K562 (cell line): ENCODE measurements around the gene SCUBE2. TPM values are rescaled to one million over a fixed set of nuclear protein-coding genes. Genes with fewer than 3 reads are reported as not detected.

Source experiments
- CBX3 ChIP-seq, 2 experiments: IDR thresholded peaks; 1 replicate in 1 of 2; 2 replicates in 1 of 2; pipeline ENCODE4 v1.6.1; 2012; ENCODE audit warnings: inconsistent platforms in 2 of 2, low read length in 2 of 2, borderline replicate concordance in 1 of 2, control low read depth in 1 of 2
- GABPA ChIP-seq: fragments of 200-800 bp; sonication (Bioruptor generic); conservative IDR thresholded peaks from 2 replicates; pipeline ENCODE4 v1.6.1; 2016; ENCODE audit warnings: low read depth, missing genetic modification characterization, missing compliant biosample characterization
- GABPB1 ChIP-seq: sonication (generic); formaldehyde crosslinking; IDR thresholded peaks from 2 replicates; pipeline ENCODE4 v1.8.0; 2022; ENCODE audit warnings: mild to moderate bottlenecking, missing genetic modification reagents
- KDM2B ChIP-seq: fragments of 250-450 bp; sonication (Bioruptor Pico); IDR thresholded peaks from 2 replicates; pipeline ENCODE4 v1.8.0; 2021; ENCODE audit warnings: mild to moderate bottlenecking, moderate library complexity
- LEF1 ChIP-seq: fragments of 450-650 bp; IDR thresholded peaks from 2 replicates; pipeline ENCODE4 v1.6.1; 2016; ENCODE audit warnings: mild to moderate bottlenecking
- MTF1 ChIP-seq: fragments of 250-450 bp; sonication (Bioruptor Pico); IDR thresholded peaks from 2 replicates; pipeline ENCODE4 v1.9.0; 2021; ENCODE audit warnings: moderate library complexity, mild to moderate bottlenecking, inconsistent platforms, borderline replicate concordance
- PTTG1 ChIP-seq: fragments of 450-650 bp; IDR thresholded peaks from 2 replicates; pipeline ENCODE4 v1.6.1; 2016; ENCODE audit warnings: low read depth, mild to moderate bottlenecking, missing genetic modification characterization, missing compliant biosample characterization
- RBM25 ChIP-seq: fragments of 200-400 bp; formaldehyde crosslinking; IDR thresholded peaks from 2 replicates; pipeline ENCODE4 v1.6.1; 2018; ENCODE audit warnings: low read length, low read depth, moderate library complexity; ENCODE audit not compliant: severe bottlenecking
- RBM39 ChIP-seq: fragments of 200-400 bp; formaldehyde crosslinking; optimal IDR thresholded peaks from 2 replicates; pipeline ENCODE3; 2018; ENCODE audit warnings: low read depth, low read length
- RFX5 ChIP-seq: IDR thresholded peaks from 2 replicates; pipeline ENCODE4 v1.6.1; 2011; ENCODE audit warnings: low read depth, mild to moderate bottlenecking, improper control_type of control experiment, low read length
- SRSF7 ChIP-seq: fragments of 200-400 bp; formaldehyde crosslinking; optimal IDR thresholded peaks from 2 replicates; pipeline ENCODE3; 2017; ENCODE audit warnings: mild to moderate bottlenecking, low read depth, low read length
- STAT5A ChIP-seq: IDR thresholded peaks from 2 replicates; pipeline ENCODE4 v1.6.1; 2012; ENCODE audit warnings: low read length, inconsistent platforms, borderline replicate concordance
- TAF7 ChIP-seq: fragments of 450-650 bp; IDR thresholded peaks from 2 replicates; pipeline ENCODE4 v1.6.1; 2016; ENCODE audit warnings: missing genetic modification characterization, missing compliant biosample characterization
- ZBTB7A ChIP-seq: IDR thresholded peaks from 2 replicates; pipeline ENCODE4 v1.6.1; 2011; ENCODE audit warnings: low read depth, mild to moderate bottlenecking, low read length, moderate library complexity, borderline replicate concordance; ENCODE audit not compliant: control insufficient read depth
- ZNF324 ChIP-seq: fragments of 250-450 bp; sonication (Bioruptor Pico); IDR thresholded peaks from 2 replicates; pipeline ENCODE4 v1.4.0; 2020; ENCODE audit warnings: mild to moderate bottlenecking
- polyA plus RNA-seq, 8 experiments: library from polyadenylated mRNA; depleted of rRNA in 4 of 8; stranded (reverse) in 5 of 8; unstranded in 3 of 8; fragments of >200 nt; fragmentation: Nextera tagmentation in 2 of 8; fragmentation: Illumina TruSeq in 1 of 8; extraction: Ambion mirVana in 2 of 8; extraction: Trizol in 1 of 8; gene quantifications; 2 replicates each; pipeline versions ENCODE4 v1.2.1 to v1.2.3, GENCODE V29; 2011 to 2014; ENCODE audit warnings: inconsistent platforms in 1 of 8, missing spikeins in 1 of 8
- total RNA-seq, 7 experiments: library from RNA; depleted of rRNA in 6 of 7; stranded (reverse); fragments of >200 nt in 6 of 7; fragmentation: Illumina TruSeq in 2 of 7; extraction: Trizol in 2 of 7; gene quantifications; 2 replicates each; pipeline versions ENCODE4 v1.2.1 to v1.2.3, GENCODE V29; 2011 to 2021; ENCODE audit warnings: low replicate concordance in 1 of 7
- TF ChIP-seq, protein P1 (sequence below), 2 experiments: fragments of 450-650 bp; IDR thresholded peaks; 2 replicates each; pipeline ENCODE4 v1.6.1; 2016
- TF ChIP-seq, protein P2 (sequence below): fragments of 250-450 bp; sonication (Bioruptor Pico); IDR thresholded peaks from 2 replicates; pipeline ENCODE4 v1.8.0; 2021; ENCODE audit warnings: moderate library complexity, mild to moderate bottlenecking, inconsistent platforms
- TF ChIP-seq, protein P3 (sequence below): sonication (generic); formaldehyde crosslinking; IDR thresholded peaks from 2 replicates; pipeline ENCODE4 v1.8.1; 2023; ENCODE audit warnings: mild to moderate bottlenecking, missing genetic modification reagents
- TF ChIP-seq, protein P4 (sequence below), 3 experiments: IDR thresholded peaks in 2 of 3; conservative IDR thresholded peaks in 1 of 3; 2 replicates each; pipeline ENCODE4 v1.5.1; 2011 to 2012; ENCODE audit warnings: low read length in 3 of 3, mild to moderate bottlenecking in 3 of 3, control low read depth in 2 of 3, improper control_type of control experiment in 1 of 3, inconsistent platforms in 1 of 3, low read depth in 1 of 3, mixed read lengths in 1 of 3, moderate library complexity in 1 of 3; ENCODE audit not compliant: insufficient read depth in 2 of 3
- TF ChIP-seq, protein P5 (sequence below): fragments of 200-800 bp; sonication (Bioruptor generic); IDR thresholded peaks from 2 replicates; pipeline ENCODE4 v1.6.1; 2017; ENCODE audit warnings: missing genetic modification characterization, missing compliant biosample characterization

Gene SCUBE2
- total and polyA plus RNA-seq, 9 of the 15 experiments (the other 6 are each of a cell fraction or from before 2014, with no cell fraction given) = 0.06 to 0.40 (median 0.07) TPM; not detected in 6

DNA sequence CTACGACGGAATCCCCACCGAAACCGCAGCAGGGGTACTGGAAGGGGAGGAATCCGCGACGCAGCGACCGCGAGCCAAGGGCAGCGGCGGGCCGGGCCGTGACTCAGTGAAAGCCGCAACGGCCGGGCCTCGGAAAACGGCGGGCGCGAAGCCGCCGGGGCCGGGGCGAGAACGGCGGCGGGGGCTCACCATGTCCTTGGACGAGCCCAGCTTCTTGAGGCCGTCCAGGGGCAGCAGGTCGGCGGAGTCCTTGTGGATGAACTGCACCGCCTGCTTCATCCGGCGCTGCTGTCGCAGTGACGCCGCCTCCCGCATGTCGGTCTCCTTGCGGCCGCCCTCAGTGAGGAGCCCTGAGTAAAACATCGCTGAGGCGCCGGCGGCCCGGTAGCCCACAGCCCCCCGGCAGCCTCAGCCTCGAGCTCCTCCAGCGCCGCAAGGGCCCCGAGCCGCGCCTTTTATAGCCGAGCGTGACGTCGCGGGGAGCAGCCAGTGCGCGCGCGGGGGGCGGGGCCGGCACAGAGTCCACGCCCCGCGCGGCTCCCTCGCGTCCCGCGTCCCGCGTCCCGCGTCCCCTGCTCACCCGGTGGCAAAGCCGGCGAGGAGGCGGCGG is 87.7 kb downstream of the SCUBE2 start, which contains the start of gene NRIP3 (continued):
- no peak for TF ChIP-seq PTTG1 (tag)
- TF ChIP-seq ZNF324 (CRISPR knock-in tag) = no peak
- TF ChIP-seq, protein P1, sequence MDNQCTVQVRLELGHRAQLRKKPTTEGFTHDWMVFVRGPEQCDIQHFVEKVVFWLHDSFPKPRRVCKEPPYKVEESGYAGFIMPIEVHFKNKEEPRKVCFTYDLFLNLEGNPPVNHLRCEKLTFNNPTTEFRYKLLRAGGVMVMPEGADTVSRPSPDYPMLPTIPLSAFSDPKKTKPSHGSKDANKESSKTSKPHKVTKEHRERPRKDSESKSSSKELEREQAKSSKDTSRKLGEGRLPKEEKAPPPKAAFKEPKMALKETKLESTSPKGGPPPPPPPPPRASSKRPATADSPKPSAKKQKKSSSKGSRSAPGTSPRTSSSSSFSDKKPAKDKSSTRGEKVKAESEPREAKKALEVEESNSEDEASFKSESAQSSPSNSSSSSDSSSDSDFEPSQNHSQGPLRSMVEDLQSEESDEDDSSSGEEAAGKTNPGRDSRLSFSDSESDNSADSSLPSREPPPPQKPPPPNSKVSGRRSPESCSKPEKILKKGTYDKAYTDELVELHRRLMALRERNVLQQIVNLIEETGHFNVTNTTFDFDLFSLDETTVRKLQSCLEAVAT (IDR thresholded peaks at IDR 0.05) = peak in 1 of 2 experiments; percentile 24; a peak in 1 of 4 replicates
- TF ChIP-seq TAF7 (tag) = no peak
- no peak for TF ChIP-seq GABPA (tag)
- TF ChIP-seq MTF1 = no peak
- TF ChIP-seq GABPB1 = peak; percentile 73
- TF ChIP-seq, protein P2, sequence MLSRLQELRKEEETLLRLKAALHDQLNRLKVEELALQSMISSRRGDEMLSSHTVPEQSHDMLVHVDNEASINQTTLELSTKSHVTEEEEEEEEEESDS (CRISPR knock-in tag) = no peak
- TF ChIP-seq CBX3 (IDR thresholded peaks at IDR 0.05; ENCODE audit: borderline replicate concordance in 1 of 2, low read length in 2 of 2) = peak in 1 of 2 experiments; percentile 18; a peak in 1 of 3 replicates
- TF ChIP-seq, protein P3, sequence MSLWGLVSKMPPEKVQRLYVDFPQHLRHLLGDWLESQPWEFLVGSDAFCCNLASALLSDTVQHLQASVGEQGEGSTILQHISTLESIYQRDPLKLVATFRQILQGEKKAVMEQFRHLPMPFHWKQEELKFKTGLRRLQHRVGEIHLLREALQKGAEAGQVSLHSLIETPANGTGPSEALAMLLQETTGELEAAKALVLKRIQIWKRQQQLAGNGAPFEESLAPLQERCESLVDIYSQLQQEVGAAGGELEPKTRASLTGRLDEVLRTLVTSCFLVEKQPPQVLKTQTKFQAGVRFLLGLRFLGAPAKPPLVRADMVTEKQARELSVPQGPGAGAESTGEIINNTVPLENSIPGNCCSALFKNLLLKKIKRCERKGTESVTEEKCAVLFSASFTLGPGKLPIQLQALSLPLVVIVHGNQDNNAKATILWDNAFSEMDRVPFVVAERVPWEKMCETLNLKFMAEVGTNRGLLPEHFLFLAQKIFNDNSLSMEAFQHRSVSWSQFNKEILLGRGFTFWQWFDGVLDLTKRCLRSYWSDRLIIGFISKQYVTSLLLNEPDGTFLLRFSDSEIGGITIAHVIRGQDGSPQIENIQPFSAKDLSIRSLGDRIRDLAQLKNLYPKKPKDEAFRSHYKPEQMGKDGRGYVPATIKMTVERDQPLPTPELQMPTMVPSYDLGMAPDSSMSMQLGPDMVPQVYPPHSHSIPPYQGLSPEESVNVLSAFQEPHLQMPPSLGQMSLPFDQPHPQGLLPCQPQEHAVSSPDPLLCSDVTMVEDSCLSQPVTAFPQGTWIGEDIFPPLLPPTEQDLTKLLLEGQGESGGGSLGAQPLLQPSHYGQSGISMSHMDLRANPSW (CRISPR knock-in tag) = no peak
- TF ChIP-seq RFX5 = no peak
- no peak for TF ChIP-seq KDM2B (CRISPR knock-in tag)
- TF ChIP-seq LEF1 = no peak
- no peak for TF ChIP-seq STAT5A
- TF ChIP-seq SRSF7 = no peak
- TF ChIP-seq, protein P4, sequence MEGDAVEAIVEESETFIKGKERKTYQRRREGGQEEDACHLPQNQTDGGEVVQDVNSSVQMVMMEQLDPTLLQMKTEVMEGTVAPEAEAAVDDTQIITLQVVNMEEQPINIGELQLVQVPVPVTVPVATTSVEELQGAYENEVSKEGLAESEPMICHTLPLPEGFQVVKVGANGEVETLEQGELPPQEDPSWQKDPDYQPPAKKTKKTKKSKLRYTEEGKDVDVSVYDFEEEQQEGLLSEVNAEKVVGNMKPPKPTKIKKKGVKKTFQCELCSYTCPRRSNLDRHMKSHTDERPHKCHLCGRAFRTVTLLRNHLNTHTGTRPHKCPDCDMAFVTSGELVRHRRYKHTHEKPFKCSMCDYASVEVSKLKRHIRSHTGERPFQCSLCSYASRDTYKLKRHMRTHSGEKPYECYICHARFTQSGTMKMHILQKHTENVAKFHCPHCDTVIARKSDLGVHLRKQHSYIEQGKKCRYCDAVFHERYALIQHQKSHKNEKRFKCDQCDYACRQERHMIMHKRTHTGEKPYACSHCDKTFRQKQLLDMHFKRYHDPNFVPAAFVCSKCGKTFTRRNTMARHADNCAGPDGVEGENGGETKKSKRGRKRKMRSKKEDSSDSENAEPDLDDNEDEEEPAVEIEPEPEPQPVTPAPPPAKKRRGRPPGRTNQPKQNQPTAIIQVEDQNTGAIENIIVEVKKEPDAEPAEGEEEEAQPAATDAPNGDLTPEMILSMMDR (IDR thresholded peaks at IDR 0.05 in 2 of 3, conservative IDR thresholded peaks at IDR 0.05 in 1 of 3; ENCODE audit: insufficient read depth in 2 of 3, low read depth in 1 of 3, low read length in 3 of 3) = 0 out of 6 replicates have a peak, but pooled peaks of 1 of the 3 experiments have one; percentile 9
- no peak for TF ChIP-seq RBM39
- TF ChIP-seq ZBTB7A = peak; percentile 55; the same call in 1 of the 2 replicates
- peak; percentile 81 for TF ChIP-seq RBM25
- TF ChIP-seq, protein P5, sequence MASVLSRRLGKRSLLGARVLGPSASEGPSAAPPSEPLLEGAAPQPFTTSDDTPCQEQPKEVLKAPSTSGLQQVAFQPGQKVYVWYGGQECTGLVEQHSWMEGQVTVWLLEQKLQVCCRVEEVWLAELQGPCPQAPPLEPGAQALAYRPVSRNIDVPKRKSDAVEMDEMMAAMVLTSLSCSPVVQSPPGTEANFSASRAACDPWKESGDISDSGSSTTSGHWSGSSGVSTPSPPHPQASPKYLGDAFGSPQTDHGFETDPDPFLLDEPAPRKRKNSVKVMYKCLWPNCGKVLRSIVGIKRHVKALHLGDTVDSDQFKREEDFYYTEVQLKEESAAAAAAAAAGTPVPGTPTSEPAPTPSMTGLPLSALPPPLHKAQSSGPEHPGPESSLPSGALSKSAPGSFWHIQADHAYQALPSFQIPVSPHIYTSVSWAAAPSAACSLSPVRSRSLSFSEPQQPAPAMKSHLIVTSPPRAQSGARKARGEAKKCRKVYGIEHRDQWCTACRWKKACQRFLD (CRISPR knock-in tag) = no peak
